Measurements from ENCODE around the gene HMGN4.

The HMGN4 gene

GRCh38 chr6:26570027-26570809, 32.1 kb downstream of the HMGN4 start:
- no peak for DNase-seq (ENCODE audit: low read depth in 1 of 2, low spot score in 1 of 2)
- no peak overlapping the region for H3K27ac ChIP-seq (replicated peaks)
- H3K27me3 ChIP-seq (ENCODE audit: insufficient read depth, poor library complexity, severe bottlenecking), result no peaks in the 10 kb centered on the region
- H3K4me3 ChIP-seq (replicated peaks; ENCODE audit: insufficient read depth, low read length), result no peak overlapping the region
- no peak for TF ChIP-seq SPI1 (IDR thresholded peaks at IDR 0.05; ENCODE audit: borderline replicate concordance, low read depth)
- no peak for TF ChIP-seq POLR2AphosphoS5 (IDR thresholded peaks at IDR 0.05; ENCODE audit: low read depth)
- TF ChIP-seq REST (IDR thresholded peaks at IDR 0.05; ENCODE audit: insufficient replicate concordance, low read depth), result no peak
- TF ChIP-seq GABPA (IDR thresholded peaks at IDR 0.05; ENCODE audit: low read depth), result no peak
- TF ChIP-seq CTCF (IDR thresholded peaks at IDR 0.05; ENCODE audit: insufficient read depth, low read length), result no peak

GRCh38 chr6:26571592-26572296, 33.6 kb downstream of the HMGN4 start:
- peak overlapping the region; percentile 64 for H3K27ac ChIP-seq (replicated peaks)
- no peak for TF ChIP-seq POLR2AphosphoS5 (IDR thresholded peaks at IDR 0.05; ENCODE audit: low read depth)
- peak; percentile 24; the same call in 1 of the 2 replicates for TF ChIP-seq SPI1 (IDR thresholded peaks at IDR 0.05; ENCODE audit: borderline replicate concordance, low read depth)
- TF ChIP-seq CTCF (IDR thresholded peaks at IDR 0.05; ENCODE audit: insufficient read depth, low read length), result no peak
- peak overlapping the region; percentile 55 for H3K4me3 ChIP-seq (replicated peaks; ENCODE audit: insufficient read depth, low read length)
- peak in 1 of 2 experiments; percentile 63 for DNase-seq (ENCODE audit: low read depth in 1 of 2, low spot score in 1 of 2)
- no peaks in the 10 kb centered on the region for H3K27me3 ChIP-seq (ENCODE audit: insufficient read depth, poor library complexity, severe bottlenecking)

- TF ChIP-seq GABPA (IDR thresholded peaks at IDR 0.05; ENCODE audit: low read depth) (no peak), SPI1 (IDR thresholded peaks at IDR 0.05; ENCODE audit: borderline replicate concordance, low read depth) (no peak), REST (IDR thresholded peaks at IDR 0.05; ENCODE audit: insufficient replicate concordance, low read depth) (no peak), CTCF (IDR thresholded peaks at IDR 0.05; ENCODE audit: insufficient read depth, low read length) (no peak), POLR2AphosphoS5 (IDR thresholded peaks at IDR 0.05; ENCODE audit: low read depth) (no peak)
- DNase-seq (ENCODE audit: low read depth in 1 of 2, low spot score in 1 of 2), result peak in 1 of 2 experiments; percentile 9
- no peak overlapping the region for H3K27ac ChIP-seq (replicated peaks)
- no peaks in the 10 kb centered on the region for H3K27me3 ChIP-seq (ENCODE audit: insufficient read depth, poor library complexity, severe bottlenecking)
- no peak overlapping the region for H3K4me3 ChIP-seq (replicated peaks; ENCODE audit: insufficient read depth, low read length)
Observed at GRCh38 chr6:26575494-26575939, 37.4 kb downstream of the HMGN4 start.
